Endothelial cell of hepatic sinusoid (primary cell): ENCODE measurements around the gene SMARCA1.

Experiments
- in situ Hi-C: cut with HindIII; loops from 2 replicates; pipeline ENCODE4 v1.10.0; 2017; ENCODE audit warnings: low sequenced_read_pairs

SMARCA1 gene

GRCh38 chrX:129462707-129463106 is 60.6 kb downstream of the SMARCA1 start:
- in situ Hi-C loops: no loop called here

GRCh38 chrX:129461801-129462456 is 61.4 kb downstream of the SMARCA1 start:
- in situ Hi-C loops: no loop called here

GRCh38 chrX:129452523-129452922 is 70.8 kb downstream of the SMARCA1 start:
- in situ Hi-C loops: no loop called here

GRCh38 chrX:129450123-129450522 is 73.2 kb downstream of the SMARCA1 start:
- in situ Hi-C loops: no loop called here

- in situ Hi-C loops: no loop called here
Measured at GRCh38 chrX:129449148-129449547, 74.1 kb downstream of the SMARCA1 start.

- in situ Hi-C loops: no loop called here
Measured at GRCh38 chrX:129445436-129445835, 77.9 kb downstream of the SMARCA1 start.

- in situ Hi-C loops: no loop called here
Measured at GRCh38 chrX:129433945-129434344, 89.3 kb downstream of the SMARCA1 start.

- in situ Hi-C loops: no loop called here
Measured at GRCh38 chrX:129433461-129433860, 89.8 kb downstream of the SMARCA1 start.

- in situ Hi-C loops: no loop called here
Measured at GRCh38 chrX:129427267-129427666, 96.0 kb downstream of the SMARCA1 start.

- in situ Hi-C loops: no loop called here
Measured at GRCh38 chrX:129423191-129423590, 100.1 kb downstream of the SMARCA1 start.

- in situ Hi-C loops: no loop called here
Measured at GRCh38 chrX:129404670-129405008, 118.7 kb downstream of the SMARCA1 start.

GRCh38 chrX:129403974-129404669 is 119.2 kb downstream of the SMARCA1 start:
- in situ Hi-C loops: no loop called here
